GM19035 (cell line): ENCODE results near the gene CYP2W1.
A peak's percentile ranks its signal among the peaks of the same experiment; 100 is the strongest.

Experiments used
- ATAC-seq: cut with Tn5 transposase; IDR thresholded peaks from one replicate; pipeline ENCODE4 v1.9.1; 2021; ENCODE audit not compliant: unreplicated experiment

CYP2W1 gene

GRCh38 chr7:1014681-1015080 is 31.7 kb downstream of the CYP2W1 start:
- ATAC-seq = no peak

GRCh38 chr7:1015196-1016121 is 32.5 kb downstream of the CYP2W1 start:
- no peak for ATAC-seq

GRCh38 chr7:1016577-1017531 is 33.9 kb downstream of the CYP2W1 start:
- no peak for ATAC-seq

GRCh38 chr7:1017586-1018333 is 34.8 kb downstream of the CYP2W1 start:
- ATAC-seq = no peak

- no peak for ATAC-seq
These were observed 35.3 kb downstream of the CYP2W1 start for GRCh38 chr7:1018334-1018695.

GRCh38 chr7:1019255-1019785 is 36.3 kb downstream of the CYP2W1 start:
- ATAC-seq = no peak

- no peak for ATAC-seq
These were observed 37.0 kb downstream of the CYP2W1 start for GRCh38 chr7:1019789-1020610.

- no peak for ATAC-seq
These were observed 37.9 kb downstream of the CYP2W1 start for GRCh38 chr7:1020849-1021251.

- ATAC-seq = no peak
These were observed 38.4 kb downstream of the CYP2W1 start for GRCh38 chr7:1021366-1021765.

GRCh38 chr7:1021931-1022330 is 39.0 kb downstream of the CYP2W1 start:
- no peak for ATAC-seq

- no peak for ATAC-seq
These were observed 39.4 kb downstream of the CYP2W1 start for GRCh38 chr7:1022356-1022755.

- no peak for ATAC-seq
These were observed 40.0 kb downstream of the CYP2W1 start for GRCh38 chr7:1022801-1023465.

GRCh38 chr7:1024331-1024841 is 41.4 kb downstream of the CYP2W1 start:
- peak; percentile 60 for ATAC-seq

- ATAC-seq = no peak
These were observed 42.1 kb downstream of the CYP2W1 start for GRCh38 chr7:1024876-1025742.

- ATAC-seq = no peak
These were observed 43.0 kb downstream of the CYP2W1 start for GRCh38 chr7:1025743-1026581.

GRCh38 chr7:1026721-1027161 is 43.8 kb downstream of the CYP2W1 start:
- ATAC-seq = no peak
